ENCODE data around the gene CHCHD6. TPM values are rescaled to one million over a fixed set of nuclear protein-coding genes. Genes with fewer than 3 reads are reported as not detected.

CHCHD6 gene
- total RNA-seq, 1 donor from 2014 or later: 17.2 TPM

DNA sequence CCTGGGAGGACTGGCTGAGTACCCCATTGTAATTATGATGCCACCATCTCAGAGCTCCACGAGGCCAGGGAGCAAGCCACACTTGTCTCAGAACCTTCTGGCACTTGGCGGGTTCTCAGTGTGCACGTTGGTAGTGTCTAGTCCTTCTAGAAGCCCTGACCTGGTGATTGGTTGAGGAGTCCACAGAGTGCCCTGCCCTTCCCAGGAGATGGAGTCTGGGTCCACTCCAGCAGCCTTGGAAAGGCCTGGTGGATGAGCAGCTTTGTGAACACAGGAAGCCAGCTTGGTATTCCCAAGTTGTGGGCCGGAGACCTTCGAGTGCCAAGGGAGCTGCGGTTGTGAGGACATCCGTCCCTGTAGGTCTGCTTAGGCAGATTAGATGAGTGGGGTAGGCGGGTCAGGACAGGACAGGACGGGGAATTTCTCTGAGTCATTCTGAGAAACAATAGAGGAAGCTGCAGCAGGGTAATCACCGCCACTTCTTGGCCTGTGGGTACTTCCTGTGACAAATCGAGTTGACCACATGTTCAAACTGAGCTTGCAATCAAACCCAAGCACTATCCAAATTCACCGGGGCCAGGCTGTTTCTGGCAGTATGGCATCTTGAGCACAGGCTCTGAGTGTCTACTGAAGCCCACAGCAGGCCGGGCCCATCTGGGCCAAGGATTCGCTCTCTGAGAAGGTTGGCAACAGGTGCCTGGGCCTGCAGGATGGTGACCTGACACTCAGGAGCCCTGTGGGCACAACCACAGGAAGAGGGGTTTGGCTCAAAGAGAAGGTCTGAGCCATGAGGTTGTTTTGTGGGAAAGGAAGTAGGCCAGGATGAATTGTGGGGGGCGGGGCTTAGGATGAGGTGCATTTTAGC is 207.4 kb downstream of the CHCHD6 start:
- Mint-ChIP-seq H3K4me1 (ENCODE audit: low read depth, unreplicated experiment) (peaks cover 7% of the 10 kb centered on the region), H3K36me3 (ENCODE audit: unreplicated experiment) (no peaks in the 10 kb centered on the region), H3K27me3 (ENCODE audit: unreplicated experiment) (peaks cover 6% of the 10 kb centered on the region), H3K27ac (ENCODE audit: unreplicated experiment) (no peak overlapping the region), H3K9me3 (ENCODE audit: unreplicated experiment) (peaks cover 9% of the 10 kb centered on the region), H3K4me3 (ENCODE audit: unreplicated experiment) (no peak overlapping the region)
- TF ChIP-seq, protein P1, sequence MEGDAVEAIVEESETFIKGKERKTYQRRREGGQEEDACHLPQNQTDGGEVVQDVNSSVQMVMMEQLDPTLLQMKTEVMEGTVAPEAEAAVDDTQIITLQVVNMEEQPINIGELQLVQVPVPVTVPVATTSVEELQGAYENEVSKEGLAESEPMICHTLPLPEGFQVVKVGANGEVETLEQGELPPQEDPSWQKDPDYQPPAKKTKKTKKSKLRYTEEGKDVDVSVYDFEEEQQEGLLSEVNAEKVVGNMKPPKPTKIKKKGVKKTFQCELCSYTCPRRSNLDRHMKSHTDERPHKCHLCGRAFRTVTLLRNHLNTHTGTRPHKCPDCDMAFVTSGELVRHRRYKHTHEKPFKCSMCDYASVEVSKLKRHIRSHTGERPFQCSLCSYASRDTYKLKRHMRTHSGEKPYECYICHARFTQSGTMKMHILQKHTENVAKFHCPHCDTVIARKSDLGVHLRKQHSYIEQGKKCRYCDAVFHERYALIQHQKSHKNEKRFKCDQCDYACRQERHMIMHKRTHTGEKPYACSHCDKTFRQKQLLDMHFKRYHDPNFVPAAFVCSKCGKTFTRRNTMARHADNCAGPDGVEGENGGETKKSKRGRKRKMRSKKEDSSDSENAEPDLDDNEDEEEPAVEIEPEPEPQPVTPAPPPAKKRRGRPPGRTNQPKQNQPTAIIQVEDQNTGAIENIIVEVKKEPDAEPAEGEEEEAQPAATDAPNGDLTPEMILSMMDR (IDR thresholded peaks at IDR 0.05; ENCODE audit: partially characterized antibody, unreplicated experiment): no peak
- DNase-seq: no peak

DNA sequence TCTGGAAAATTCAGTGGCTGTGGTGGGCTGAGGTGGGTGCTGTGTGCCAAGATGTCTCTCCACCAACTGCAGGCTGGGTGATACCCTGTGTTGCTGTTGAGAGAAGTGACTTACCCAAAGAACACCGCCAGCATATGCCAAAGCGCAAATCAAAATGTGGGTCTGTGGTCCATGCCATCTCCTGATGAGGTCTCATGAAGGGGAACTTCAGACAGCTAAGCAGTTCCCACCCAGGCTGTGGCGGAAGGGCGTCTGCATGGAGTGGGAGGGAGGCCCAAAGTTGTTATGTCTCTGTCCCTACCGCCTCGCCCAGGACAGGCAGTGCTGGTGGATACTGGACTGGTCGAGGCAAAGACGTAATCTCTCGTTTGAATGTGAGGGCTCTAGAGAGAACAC is 208.0 kb downstream of the CHCHD6 start:
- no peak for DNase-seq
- TF ChIP-seq, protein P1 (IDR thresholded peaks at IDR 0.05; ENCODE audit: partially characterized antibody, unreplicated experiment): no peak
- Mint-ChIP-seq H3K4me1 (ENCODE audit: low read depth, unreplicated experiment) (peaks cover 7% of the 10 kb centered on the region), H3K27me3 (ENCODE audit: unreplicated experiment) (peaks cover 6% of the 10 kb centered on the region), H3K4me3 (ENCODE audit: unreplicated experiment) (no peak overlapping the region), H3K36me3 (ENCODE audit: unreplicated experiment) (no peaks in the 10 kb centered on the region), H3K27ac (ENCODE audit: unreplicated experiment) (no peak overlapping the region), H3K9me3 (ENCODE audit: unreplicated experiment) (peaks cover 4% of the 10 kb centered on the region)

DNA sequence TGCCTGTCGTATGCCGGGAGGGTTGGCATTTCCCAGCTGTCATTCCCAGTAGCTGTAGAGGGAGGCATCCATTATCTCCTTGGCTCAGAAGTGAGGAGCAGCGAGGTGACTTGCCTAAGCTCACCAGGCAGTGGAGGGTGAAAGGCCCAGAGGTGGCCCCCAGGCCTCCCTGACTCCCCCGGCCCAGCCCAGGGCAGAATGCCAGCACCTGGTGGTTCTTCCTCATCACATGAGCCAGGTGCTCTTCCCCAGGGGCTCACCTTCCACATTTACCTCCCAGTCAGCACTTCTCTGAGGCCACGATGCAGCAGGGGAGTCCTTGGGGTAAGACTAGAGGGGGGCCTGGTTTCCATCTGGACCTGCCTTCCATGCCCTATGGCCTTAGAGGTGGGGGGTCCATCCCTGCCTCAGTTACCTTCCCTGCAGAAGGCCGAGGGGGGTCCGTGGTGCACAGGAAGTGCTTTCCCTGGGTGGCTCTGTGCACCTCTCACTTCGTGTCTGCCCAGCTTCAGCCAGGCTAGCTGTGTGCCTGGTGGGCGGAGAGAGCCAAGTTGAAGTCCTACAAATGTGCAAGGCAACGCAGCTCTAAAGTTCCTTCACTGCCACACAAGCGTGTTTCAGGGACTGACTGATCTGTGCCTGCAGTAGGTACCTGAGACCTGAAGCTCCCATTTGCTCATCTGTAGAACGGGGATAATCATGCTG is 208.6 kb downstream of the CHCHD6 start:
- Mint-ChIP-seq H3K9me3 (ENCODE audit: unreplicated experiment) (peaks cover 4% of the 10 kb centered on the region), H3K36me3 (ENCODE audit: unreplicated experiment) (no peaks in the 10 kb centered on the region), H3K27ac (ENCODE audit: unreplicated experiment) (no peak overlapping the region), H3K27me3 (ENCODE audit: unreplicated experiment) (peaks cover 6% of the 10 kb centered on the region), H3K4me3 (ENCODE audit: unreplicated experiment) (no peak overlapping the region), H3K4me1 (ENCODE audit: low read depth, unreplicated experiment) (peaks cover 7% of the 10 kb centered on the region)
- DNase-seq: no peak
- TF ChIP-seq, protein P1 (IDR thresholded peaks at IDR 0.05; ENCODE audit: partially characterized antibody, unreplicated experiment): no peak

DNA sequence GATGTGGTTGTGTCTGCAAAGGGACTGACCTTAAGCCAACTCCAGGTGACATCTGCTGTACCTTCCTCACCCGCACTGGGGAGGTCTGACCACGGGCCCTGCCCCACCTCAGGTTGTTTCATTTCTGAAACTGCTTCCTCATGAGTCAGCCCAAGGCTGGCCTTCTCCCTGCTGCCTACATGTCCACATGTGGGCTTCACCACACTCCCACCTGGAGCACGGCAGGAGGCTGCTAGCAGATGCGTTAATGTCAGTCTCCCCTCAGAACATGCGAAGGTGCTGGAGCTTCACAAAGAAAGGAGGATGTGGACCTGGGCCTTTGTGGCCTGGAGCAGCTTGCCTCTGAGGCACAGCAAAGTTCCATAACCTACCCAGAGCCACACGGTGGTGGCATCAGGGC is 209.5 kb downstream of the CHCHD6 start:
- Mint-ChIP-seq H3K4me3 (ENCODE audit: unreplicated experiment) (no peak overlapping the region), H3K27me3 (ENCODE audit: unreplicated experiment) (peaks cover 3% of the 10 kb centered on the region), H3K9me3 (ENCODE audit: unreplicated experiment) (peaks cover 4% of the 10 kb centered on the region), H3K27ac (ENCODE audit: unreplicated experiment) (no peak overlapping the region), H3K36me3 (ENCODE audit: unreplicated experiment) (no peaks in the 10 kb centered on the region), H3K4me1 (ENCODE audit: low read depth, unreplicated experiment) (peaks cover 7% of the 10 kb centered on the region)
- TF ChIP-seq, protein P1 (IDR thresholded peaks at IDR 0.05; ENCODE audit: partially characterized antibody, unreplicated experiment): no peak
- DNase-seq: no peak

DNA sequence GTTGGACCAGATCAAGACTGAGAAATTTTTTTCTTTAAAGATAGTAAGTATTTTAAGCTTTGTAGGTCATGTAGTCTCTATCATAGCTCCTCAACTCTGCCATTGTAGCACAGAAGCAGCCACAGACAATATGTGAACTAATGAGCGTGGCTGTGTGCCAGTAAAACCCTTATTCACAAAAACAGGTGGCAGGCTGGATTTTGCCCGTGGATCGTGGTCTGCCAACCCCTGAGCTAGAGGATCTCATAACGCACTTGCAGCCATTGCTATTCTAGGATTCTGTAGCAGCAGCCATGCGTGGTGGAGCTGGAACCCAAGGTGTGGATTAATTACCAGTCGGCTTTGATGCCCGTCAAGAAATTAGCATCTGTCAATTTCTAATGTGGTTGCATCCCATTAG is 210.2 kb downstream of the CHCHD6 start:
- peaks cover 5% of the 10 kb centered on the region for H3K4me1 Mint-ChIP-seq (ENCODE audit: low read depth, unreplicated experiment)
- no peaks in the 10 kb centered on the region for H3K36me3 Mint-ChIP-seq (ENCODE audit: unreplicated experiment)
- DNase-seq: no peak
- H3K9me3 Mint-ChIP-seq (ENCODE audit: unreplicated experiment): peaks cover 4% of the 10 kb centered on the region
- no peak overlapping the region for H3K4me3 Mint-ChIP-seq (ENCODE audit: unreplicated experiment)
- peaks cover 2% of the 10 kb centered on the region for H3K27me3 Mint-ChIP-seq (ENCODE audit: unreplicated experiment)
- no peak overlapping the region for H3K27ac Mint-ChIP-seq (ENCODE audit: unreplicated experiment)
- TF ChIP-seq, protein P1 (IDR thresholded peaks at IDR 0.05; ENCODE audit: partially characterized antibody, unreplicated experiment): no peak
